H1 (cell line): Measurements from ENCODE around the gene GPR39. TPM values are rescaled to one million over a fixed set of nuclear protein-coding genes. Genes with fewer than 3 reads are reported as not detected.
A peak's percentile ranks its signal among the peaks of the same experiment; 100 is the strongest.

Experiments
- CTCF ChIA-PET: fragments of 300-600 bp; sonication (Branson Sonifier 250); formaldehyde crosslinking; loops from one replicate; lab custom pipeline; 2021; ENCODE audit not compliant: partially characterized antibody; lab: Charles Lee
- POLR2A ChIA-PET: fragments of 300-600 bp; sonication (Branson Sonifier 250); formaldehyde crosslinking; loops from one replicate; lab custom pipeline; 2021; ENCODE audit warnings: inconsistent platforms; ENCODE audit not compliant: partially characterized antibody; lab: Charles Lee
- DNase-seq, 2 experiments: peaks; one replicate each; pipeline versions ENCODE4 v3.0.0 to v3.0.0-alpha.2; 2010 to 2022; ENCODE audit warnings: low spot score in 2 of 2, low read depth in 1 of 2, mixed read lengths in 1 of 2
- FAIRE-seq: peaks from 2 replicates; lab custom pipeline; 2011; peaks lifted over from hg19 to GRCh38; lab: Jason Lieb, UNC
- H2AFZ ChIP-seq: 2 replicates; pipeline ENCODE4 v1.8.1; 2012; ENCODE audit warnings: low read length, inconsistent platforms
- H2AK5ac ChIP-seq: 2 replicates; pipeline ENCODE4 v1.6.1; 2013; ENCODE audit warnings: low read depth, low read length
- H2BK120ac ChIP-seq: replicated peaks from 2 replicates; pipeline ENCODE3; 2013; ENCODE audit warnings: low read depth, low read length, inconsistent platforms
- H2BK12ac ChIP-seq: 2 replicates; pipeline ENCODE4 v1.6.1; 2013; ENCODE audit warnings: low read depth, low read length
- H2BK15ac ChIP-seq: 2 replicates; pipeline ENCODE4 v1.6.1; 2013; ENCODE audit warnings: low read length
- H2BK20ac ChIP-seq: 2 replicates; pipeline ENCODE4 v1.6.1; 2013; ENCODE audit warnings: low read length
- H2BK5ac ChIP-seq: 2 replicates; pipeline ENCODE4 v1.6.1; 2013; ENCODE audit warnings: low read depth, low read length
- H3K14ac ChIP-seq: 2 replicates; pipeline ENCODE4 v1.6.1; 2013; ENCODE audit warnings: inconsistent platforms; ENCODE audit not compliant: insufficient read length
- H3K18ac ChIP-seq: 2 replicates; pipeline ENCODE4 v1.6.1; 2013; ENCODE audit warnings: low read length; ENCODE audit errors: extremely low read depth
- H3K23ac ChIP-seq: 2 replicates; pipeline ENCODE4 v1.6.1; 2013; ENCODE audit warnings: inconsistent platforms; ENCODE audit not compliant: insufficient read length
- H3K23me2 ChIP-seq: 2 replicates; pipeline ENCODE4 v1.6.1; 2013; ENCODE audit warnings: low read depth, low read length
- H3K27ac ChIP-seq: 2 replicates; pipeline ENCODE4 v1.6.1; 2011; ENCODE audit warnings: low read depth, low read length, inconsistent platforms
- H3K27me3 ChIP-seq, 4 experiments: replicated peaks in 1 of 4; 1 replicate in 1 of 4; 2 replicates in 3 of 4; pipeline versions ENCODE4 v1.6.1 to v1.8.1; 2011 to 2013; ENCODE audit warnings: low read length in 3 of 4, mild to moderate bottlenecking in 3 of 4, inconsistent platforms in 2 of 4, mixed read lengths in 2 of 4, moderate library complexity in 1 of 4; ENCODE audit not compliant: control insufficient read depth in 3 of 4, insufficient read depth in 3 of 4; ENCODE audit errors: extremely low read depth in 1 of 4
- H3K36me3 ChIP-seq, 4 experiments: 2 replicates each; pipeline versions ENCODE4 v1.6.1 to v1.8.1; 2011 to 2013; ENCODE audit warnings: mild to moderate bottlenecking in 4 of 4, low read length in 3 of 4, moderate library complexity in 2 of 4, control low read depth in 1 of 4, inconsistent platforms in 1 of 4; ENCODE audit not compliant: insufficient read depth in 4 of 4, control insufficient read depth in 2 of 4
- H3K4ac ChIP-seq: replicated peaks from 2 replicates; pipeline ENCODE3; 2013; ENCODE audit warnings: low read length, low read depth, mixed read lengths, inconsistent platforms; ENCODE audit not compliant: insufficient read length
- H3K4me1 ChIP-seq, 4 experiments: replicated peaks in 1 of 4; 1 replicate in 1 of 4; 2 replicates in 3 of 4; pipeline versions ENCODE4 v1.6.1 to v1.8.1; 2011 to 2013; ENCODE audit warnings: low read length in 3 of 4, inconsistent platforms in 2 of 4, mixed read lengths in 1 of 4; ENCODE audit not compliant: insufficient read depth in 4 of 4, control insufficient read depth in 3 of 4
- H3K4me2 ChIP-seq, 2 experiments: 2 replicates each; pipeline versions ENCODE4 v1.6.1 to v1.8.1; 2011 to 2013; ENCODE audit warnings: low read depth in 2 of 2, low read length in 2 of 2, control low read depth in 1 of 2, inconsistent platforms in 1 of 2, mild to moderate bottlenecking in 1 of 2; ENCODE audit not compliant: insufficient read depth in 1 of 2
- H3K4me3 ChIP-seq, 4 experiments: fragments of 200-600, 300-600 bp in 1 of 4; sonication (generic), shearing (Covaris generic), sonication (Bioruptor Twin) in 1 of 4; 2 replicates each; pipeline versions ENCODE4 v1.5.1 to v1.8.1; 2011 to 2016; ENCODE audit warnings: low read length in 4 of 4, low read depth in 3 of 4, control low read depth in 2 of 4, inconsistent platforms in 2 of 4, mild to moderate bottlenecking in 2 of 4, mixed read lengths in 1 of 4, moderate library complexity in 1 of 4; ENCODE audit not compliant: insufficient read depth in 2 of 4; ENCODE audit errors: extremely low read depth in 1 of 4
- H3K56ac ChIP-seq: replicated peaks from 2 replicates; pipeline ENCODE3; 2013; ENCODE audit warnings: low read depth, mild to moderate bottlenecking, mixed read lengths, low read length, inconsistent platforms; ENCODE audit not compliant: insufficient read length
- H3K79me1 ChIP-seq: 2 replicates; pipeline ENCODE4 v1.6.1; 2013; ENCODE audit warnings: low read depth, low read length, control low read depth
- H3K79me2 ChIP-seq, 2 experiments: 2 replicates each; pipeline versions ENCODE4 v1.6.1 to v1.8.1; 2012 to 2013; ENCODE audit warnings: low read length in 2 of 2, mild to moderate bottlenecking in 2 of 2, inconsistent platforms in 1 of 2; ENCODE audit not compliant: insufficient read depth in 2 of 2, control insufficient read depth in 1 of 2
- H3K9ac ChIP-seq, 4 experiments: replicated peaks in 1 of 4; 1 replicate in 1 of 4; 2 replicates in 3 of 4; pipeline versions ENCODE4 v1.6.1 to v1.8.1; 2011 to 2013; ENCODE audit warnings: low read depth in 3 of 4, low read length in 3 of 4, control low read depth in 2 of 4, mild to moderate bottlenecking in 2 of 4, moderate library complexity in 2 of 4, inconsistent platforms in 1 of 4; ENCODE audit errors: extremely low read depth in 1 of 4
- H3K9me3 ChIP-seq, 2 experiments: 2 replicates each; pipeline versions ENCODE4 v1.6.1 to v1.8.1; 2012 to 2013; ENCODE audit warnings: mild to moderate bottlenecking in 2 of 2, moderate library complexity in 2 of 2, control low read depth in 1 of 2, inconsistent platforms in 1 of 2, low read depth in 1 of 2, low read length in 1 of 2, mixed read lengths in 1 of 2; ENCODE audit not compliant: insufficient read depth in 2 of 2
- H4K20me1 ChIP-seq, 2 experiments: replicated peaks in 1 of 2; 2 replicates each; pipeline versions ENCODE3 to v1.8.1; 2011 to 2013; ENCODE audit warnings: inconsistent platforms in 2 of 2, low read length in 2 of 2, mild to moderate bottlenecking in 1 of 2; ENCODE audit not compliant: insufficient read depth in 2 of 2, control insufficient read depth in 1 of 2
- H4K5ac ChIP-seq: 2 replicates; pipeline ENCODE4 v1.6.1; 2013; ENCODE audit warnings: low read length, low read depth, mixed read lengths, inconsistent platforms; ENCODE audit not compliant: insufficient read length
- H4K8ac ChIP-seq: 2 replicates; pipeline ENCODE4 v1.8.0; 2013; ENCODE audit warnings: mild to moderate bottlenecking, moderate library complexity, low read length, inconsistent platforms; ENCODE audit not compliant: insufficient read depth; ENCODE audit errors: extremely low read depth
- H4K91ac ChIP-seq: replicated peaks from 2 replicates; pipeline ENCODE3; 2013; ENCODE audit warnings: low read length, mixed read lengths, inconsistent platforms; ENCODE audit not compliant: insufficient read length
- BACH1 ChIP-seq: IDR thresholded peaks from 2 replicates; pipeline ENCODE4 v1.6.1; 2012; ENCODE audit warnings: low read length, improper control_type of control experiment
- CREB1 ChIP-seq: IDR thresholded peaks from 2 replicates; pipeline ENCODE4 v1.6.1; 2012; ENCODE audit warnings: inconsistent platforms
- KDM5A ChIP-seq: fragments of 200-600 bp; IDR thresholded peaks from 2 replicates; pipeline ENCODE4 v1.7.1; 2012; ENCODE audit warnings: mild to moderate bottlenecking, low read length, inconsistent platforms, mixed read lengths
- NRF1 ChIP-seq: IDR thresholded peaks from 2 replicates; pipeline ENCODE4 v1.6.1; 2011; ENCODE audit warnings: mild to moderate bottlenecking, low read depth, low read length, improper control_type of control experiment
- SAP30 ChIP-seq: fragments of 300-600 bp; sonication (generic); IDR thresholded peaks from 2 replicates; pipeline ENCODE4 v1.7.1; 2012; ENCODE audit warnings: low read length, moderate library complexity, mild to moderate bottlenecking, inconsistent platforms; ENCODE audit not compliant: insufficient read depth, insufficient replicate concordance
- SIRT6 ChIP-seq: IDR thresholded peaks from one replicate; pipeline ENCODE4 v1.7.1; 2012; ENCODE audit warnings: low read length, inconsistent platforms
- SIX5 ChIP-seq: IDR thresholded peaks from 2 replicates; pipeline ENCODE4 v1.6.1; 2011; ENCODE audit warnings: mild to moderate bottlenecking, low read depth, low read length
- SP4 ChIP-seq: IDR thresholded peaks from 2 replicates; pipeline ENCODE4 v1.6.1; 2012; ENCODE audit warnings: low read length, inconsistent platforms
- WGBS, 2 experiments: shearing (Covaris generic) in 1 of 2; methylation state at CpG; one replicate each; pipeline versions ENCODE4 v1.1.6 to v1.1.7; 2013 to 2015; ENCODE audit warnings: low lambda C conversion rate in 2 of 2, mixed read lengths in 2 of 2, inconsistent platforms in 1 of 2, low coverage in 1 of 2, missing lambda C conversion rate in 1 of 2; ENCODE audit not compliant: insufficient replicate concordance in 2 of 2, insufficient coverage in 1 of 2, insufficient read length in 1 of 2; ENCODE audit errors: extremely low coverage in 1 of 2, missing lambda C conversion rate in 1 of 2; 5-methylcytosine and 5-hydroxymethylcytosine counted together
- polyA plus RNA-seq, 7 experiments: library from polyadenylated mRNA; depleted of rRNA in 3 of 7; stranded (reverse) in 5 of 7; unstranded in 2 of 7; fragments of >200 nt in 5 of 7; fragments of 200-250 nt in 2 of 7; gene quantifications; 1 replicate in 5 of 7; 2 replicates in 1 of 7; 4 replicates in 1 of 7; pipeline versions ENCODE4 v1.2.1 to v1.2.3, GENCODE V29; 2011 to 2013; ENCODE audit warnings: missing spikeins in 2 of 7, mixed read lengths in 2 of 7
- total RNA-seq: library from RNA; stranded (reverse); fragmentation: NEBNext Ultra II Directional; extraction: Animal tissue kit (Norgen Biotek cat#: 25700); gene quantifications from 2 replicates; pipeline ENCODE4 v1.2.1, GENCODE V29; 2021
- TF ChIP-seq, protein P1 (sequence below): IDR thresholded peaks from 2 replicates; pipeline ENCODE4 v1.6.1; 2011; ENCODE audit warnings: low read depth, mild to moderate bottlenecking, low read length; ENCODE audit not compliant: insufficient read depth

The GPR39 gene
- total and polyA plus RNA-seq, 2 of the 8 experiments (the other 6 are each of a cell fraction or from before 2014, with no cell fraction given), result 0.63 to 2.7 TPM

DNA sequence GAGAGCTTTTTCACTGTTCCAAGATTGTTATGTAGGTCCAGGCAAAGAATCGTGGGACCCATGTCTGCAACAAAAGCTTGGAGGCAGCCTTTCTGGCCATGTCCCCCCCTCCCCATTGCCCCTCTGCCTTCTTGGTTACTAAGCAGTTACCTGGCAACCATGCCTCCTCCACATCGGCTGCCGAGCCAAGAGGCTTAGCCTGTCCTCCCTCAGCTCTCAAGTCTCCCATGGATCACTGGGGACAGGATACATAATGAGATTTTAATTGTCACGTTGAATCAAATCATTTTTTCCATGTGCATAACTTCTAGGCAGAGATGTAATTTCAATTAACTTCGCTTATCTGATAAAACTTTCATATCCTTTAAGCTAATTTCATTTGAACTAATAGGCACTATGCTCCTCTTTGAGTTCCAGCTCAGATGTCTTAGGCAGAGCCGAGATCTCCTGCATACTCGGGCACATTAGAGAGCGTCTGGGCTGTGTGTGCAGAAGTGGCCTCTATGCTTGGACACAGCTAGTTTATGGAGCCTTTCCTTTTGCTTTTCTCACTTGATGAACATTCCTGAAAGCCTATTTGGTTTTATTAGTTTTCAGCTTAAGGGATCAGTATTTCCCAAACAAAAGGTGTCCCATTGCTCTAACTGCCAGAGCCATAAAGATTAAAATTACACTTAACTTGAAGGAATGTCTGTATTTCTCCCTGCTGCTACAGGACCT lies 172.7 kb downstream of the GPR39 start:
- Histone ChIP-seq H3K18ac (no peak overlapping the region; the same call in 1 of the 2 replicates), H3K27me3 (no peaks in the 10 kb centered on the region), H2BK12ac (no peak overlapping the region), H3K23me2 (no peaks in the 10 kb centered on the region), H4K91ac (no peak overlapping the region), H2BK120ac (no peak overlapping the region), H2BK5ac (no peak overlapping the region), H3K36me3 (no peaks in the 10 kb centered on the region), H3K4me2 (peak overlapping the region in 1 of 2 experiments; percentile 31; a peak in 1 of 4 replicates), H3K4ac (no peak overlapping the region), H3K79me1 (no peaks in the 10 kb centered on the region), H2BK20ac (no peak overlapping the region), H4K20me1 (no peaks in the 10 kb centered on the region), H3K4me1 (peaks cover 0 to 13% (median 2%) of the 10 kb centered on the region in 4 experiments; a peak in 3 of 7 replicates), H3K14ac (no peak overlapping the region), H3K56ac (no peak overlapping the region), H3K79me2 (no peaks in the 10 kb centered on the region), H2AFZ (no peak overlapping the region), H3K23ac (no peak overlapping the region), H2BK15ac (no peak overlapping the region), H2AK5ac (no peak overlapping the region), H3K9ac (no peak overlapping the region), H4K5ac (no peak overlapping the region), H4K8ac (no peak overlapping the region), H3K27ac (no peak overlapping the region), H3K4me3 (no peak overlapping the region), H3K9me3 (no peaks in the 10 kb centered on the region)
- DNase-seq, result peak in 1 of 2 experiments; percentile 32
- no peak for FAIRE-seq
- ChIA-PET POLR2A (no interaction called here), CTCF (interaction anchor here (1.0 to 1.1 kb wide), 4 partner anchors 39 to 140 kb away, joined by 3 read pairs; no protein-coding TSS in a partner anchor)
- 74% methylated on average over 8 of the region's 8 CpGs; no CpG with 5 or more reads in 1 of the 2 experiments for WGBS, 2 experiments
- TF ChIP-seq KDM5A (no peak), SIX5 (no peak), SIRT6 (no peak), SAP30 (no peak), SP4 (no peak), NRF1 (no peak), CREB1 (no peak), BACH1 (no peak)
- TF ChIP-seq, protein P1, sequence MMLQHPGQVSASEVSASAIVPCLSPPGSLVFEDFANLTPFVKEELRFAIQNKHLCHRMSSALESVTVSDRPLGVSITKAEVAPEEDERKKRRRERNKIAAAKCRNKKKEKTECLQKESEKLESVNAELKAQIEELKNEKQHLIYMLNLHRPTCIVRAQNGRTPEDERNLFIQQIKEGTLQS, result no peak
